ENCODE data around the gene HNF1B.
"Not testable (repeated sequence)": the region's sequence is repeated elsewhere in the genome, so short reads cannot be mapped to it uniquely, and the experiment has no call there.

The HNF1B gene

GRCh38 chr17:37698132-37698910 is 46.5 kb downstream of the HNF1B start:
- DNase-seq (ENCODE audit: insufficient read length), result no peak
- no peak for FAIRE-seq
- TF ChIP-seq POLR2AphosphoS5 (IDR thresholded peaks at IDR 0.05; ENCODE audit: low read depth, low read length) (no peak), TAF1 (IDR thresholded peaks at IDR 0.05; ENCODE audit: borderline replicate concordance, low read depth, low read length) (no peak), POLR2A (IDR thresholded peaks at IDR 0.05; ENCODE audit: low read depth, low read length) (no peak)

- DNase-seq (ENCODE audit: insufficient read length), result no peak
- FAIRE-seq, result no peak
- TF ChIP-seq POLR2AphosphoS5 (IDR thresholded peaks at IDR 0.05; ENCODE audit: low read depth, low read length), result no peak
- TF ChIP-seq POLR2A (IDR thresholded peaks at IDR 0.05; ENCODE audit: low read depth, low read length), result no peak
- TF ChIP-seq TAF1 (IDR thresholded peaks at IDR 0.05; ENCODE audit: borderline replicate concordance, low read depth, low read length), result no peak
Observed at GRCh38 chr17:37697381-37697780, 47.5 kb downstream of the HNF1B start.

- no peak for DNase-seq (ENCODE audit: insufficient read length)
- no peak for FAIRE-seq
- TF ChIP-seq POLR2AphosphoS5 (IDR thresholded peaks at IDR 0.05; ENCODE audit: low read depth, low read length) (no peak), POLR2A (IDR thresholded peaks at IDR 0.05; ENCODE audit: low read depth, low read length) (no peak)
Observed at GRCh38 chr17:37696366-37696765, 48.5 kb downstream of the HNF1B start.

- FAIRE-seq (no peak), DNase-seq (ENCODE audit: insufficient read length) (no peak)
- TF ChIP-seq POLR2AphosphoS5 (IDR thresholded peaks at IDR 0.05; ENCODE audit: low read depth, low read length) (no peak), TAF1 (IDR thresholded peaks at IDR 0.05; ENCODE audit: borderline replicate concordance, low read depth, low read length) (no peak), POLR2A (IDR thresholded peaks at IDR 0.05; ENCODE audit: low read depth, low read length) (no peak)
Observed at GRCh38 chr17:37695726-37696125, 49.1 kb downstream of the HNF1B start.

GRCh38 chr17:37694734-37695133 is 50.1 kb downstream of the HNF1B start:
- DNase-seq (ENCODE audit: insufficient read length) (no peak), FAIRE-seq (no peak)
- TF ChIP-seq POLR2A (IDR thresholded peaks at IDR 0.05; ENCODE audit: low read depth, low read length) (no peak), TAF1 (IDR thresholded peaks at IDR 0.05; ENCODE audit: borderline replicate concordance, low read depth, low read length) (no peak), POLR2AphosphoS5 (IDR thresholded peaks at IDR 0.05; ENCODE audit: low read depth, low read length) (no peak)

- TF ChIP-seq POLR2AphosphoS5 (IDR thresholded peaks at IDR 0.05; ENCODE audit: low read depth, low read length) (no peak), POLR2A (IDR thresholded peaks at IDR 0.05; ENCODE audit: low read depth, low read length) (no peak), TAF1 (IDR thresholded peaks at IDR 0.05; ENCODE audit: borderline replicate concordance, low read depth, low read length) (no peak)
- no peak for DNase-seq (ENCODE audit: insufficient read length)
- no peak for FAIRE-seq
Observed at GRCh38 chr17:37693328-37693727, 51.5 kb downstream of the HNF1B start.

- DNase-seq (ENCODE audit: insufficient read length) (no peak), FAIRE-seq (no peak)
- TF ChIP-seq POLR2A (IDR thresholded peaks at IDR 0.05; ENCODE audit: low read depth, low read length), result no peak
- no peak for TF ChIP-seq POLR2AphosphoS5 (IDR thresholded peaks at IDR 0.05; ENCODE audit: low read depth, low read length)
- no peak for TF ChIP-seq TAF1 (IDR thresholded peaks at IDR 0.05; ENCODE audit: borderline replicate concordance, low read depth, low read length)
Observed at GRCh38 chr17:37691807-37692206, 53.1 kb downstream of the HNF1B start.

GRCh38 chr17:37689317-37689716 is 55.5 kb downstream of the HNF1B start:
- TF ChIP-seq POLR2AphosphoS5 (IDR thresholded peaks at IDR 0.05; ENCODE audit: low read depth, low read length), result no peak
- TF ChIP-seq TAF1 (IDR thresholded peaks at IDR 0.05; ENCODE audit: borderline replicate concordance, low read depth, low read length), result no peak
- no peak for TF ChIP-seq POLR2A (IDR thresholded peaks at IDR 0.05; ENCODE audit: low read depth, low read length)
- no peak for FAIRE-seq
- no peak for DNase-seq (ENCODE audit: insufficient read length)

GRCh38 chr17:37683454-37683984 is 61.3 kb downstream of the HNF1B start:
- no peak for FAIRE-seq
- no peak for DNase-seq (ENCODE audit: insufficient read length)
- TF ChIP-seq POLR2A (IDR thresholded peaks at IDR 0.05; ENCODE audit: low read depth, low read length) (no peak), POLR2AphosphoS5 (IDR thresholded peaks at IDR 0.05; ENCODE audit: low read depth, low read length) (no peak), TAF1 (IDR thresholded peaks at IDR 0.05; ENCODE audit: borderline replicate concordance, low read depth, low read length) (no peak)

- TF ChIP-seq POLR2A (IDR thresholded peaks at IDR 0.05; ENCODE audit: low read depth, low read length) (no peak), TAF1 (IDR thresholded peaks at IDR 0.05; ENCODE audit: borderline replicate concordance, low read depth, low read length) (no peak), POLR2AphosphoS5 (IDR thresholded peaks at IDR 0.05; ENCODE audit: low read depth, low read length) (no peak)
- DNase-seq (ENCODE audit: insufficient read length) (no peak), FAIRE-seq (no peak)
Observed at GRCh38 chr17:37682007-37682406, 62.9 kb downstream of the HNF1B start.

- DNase-seq (ENCODE audit: insufficient read length); FAIRE-seq: not testable (repeated sequence)
Observed at GRCh38 chr17:37679995-37680394, 64.9 kb downstream of the HNF1B start.

GRCh38 chr17:37678036-37678435 is 66.8 kb downstream of the HNF1B start:
- TF ChIP-seq POLR2A (IDR thresholded peaks at IDR 0.05; ENCODE audit: low read depth, low read length), result no peak
- FAIRE-seq, result no peak
- DNase-seq (ENCODE audit: insufficient read length), result no peak

Measured in GM12892 (cell line).